HCT116 (cell line): Measurements from ENCODE around the gene IL12A. TPM values are rescaled to one million over a fixed set of nuclear protein-coding genes. Genes with fewer than 3 reads are reported as not detected.

Source experiments
- ATAC-seq: fragments of 200-7000 bp; cut with Tn5 transposase; 2 replicates; pipeline ENCODE4 v1.9.1; 2020; ENCODE audit warnings: mild to moderate bottlenecking, moderate library complexity
- BruUV-seq: library from RNA; stranded (reverse); fragments of 400-500 nt; replicated peaks from 2 replicates; lab custom pipeline; 2021; lab: Mats Ljungman, UMichigan
- CTCF ChIA-PET: fragments of 300-600 bp; sonication (Branson Sonifier 250); formaldehyde crosslinking; loops from one replicate; lab custom pipeline; 2021; ENCODE audit warnings: antibody characterized with exemption; lab: Charles Lee
- POLR2A ChIA-PET: fragments of 300-600, 350-600 bp; sonication (Branson Sonifier 250); formaldehyde crosslinking; loops from one replicate; lab custom pipeline; 2021; ENCODE audit warnings: antibody characterized with exemption; lab: Charles Lee
- RAD21 ChIA-PET, 2 experiments: fragments of 300-600 bp; sonication (Branson Sonifier 250); formaldehyde crosslinking; loops; one replicate each; lab custom pipeline; 2023; ENCODE audit warnings: low total read pairs in 2 of 2; ENCODE audit not compliant: uncharacterized antibody in 2 of 2, unreplicated experiment in 2 of 2, low non-redundant PET in 1 of 2; lab: Charles Lee
- DNase-seq: peaks from one replicate; pipeline ENCODE4 v3.0.0-alpha.2; 2010; ENCODE audit warnings: low read depth, low spot score
- H2AFZ ChIP-seq: fragments of 200-600 bp; shearing (Covaris generic), sonication (generic); 2 replicates; pipeline ENCODE4 v1.6.1; 2017; ENCODE audit warnings: low read depth, mixed run types, mixed read lengths, antibody characterized with exemption, low read length; ENCODE audit not compliant: poor library complexity, severe bottlenecking
- H3K27ac ChIP-seq: 2 replicates; pipeline ENCODE4 v1.5.1; 2012; ENCODE audit warnings: low read depth, low read length
- H3K27me3 ChIP-seq: fragments of 200-600 bp; sonication (generic); 2 replicates; pipeline ENCODE4 v1.6.1; 2016; ENCODE audit warnings: mixed run types, low read length, mixed read lengths; ENCODE audit not compliant: insufficient read depth
- H3K36me3 ChIP-seq, 2 experiments: fragments of 200-500 bp in 1 of 2; fragments of 200-600 bp in 1 of 2; sonication (Bioruptor generic) in 1 of 2; sonication (generic) in 1 of 2; 2 replicates each; pipeline versions ENCODE4 v1.5.1 to v1.6.1; 2014 to 2016; ENCODE audit warnings: low read length in 2 of 2, inconsistent platforms in 1 of 2, mixed read lengths in 1 of 2, mixed run types in 1 of 2; ENCODE audit not compliant: insufficient read depth in 2 of 2, control insufficient read depth in 1 of 2
- H3K4me1 ChIP-seq, 2 experiments: fragments of 200-600 bp in 1 of 2; sonication (generic) in 1 of 2; 2 replicates each; pipeline versions ENCODE4 v1.5.1 to v1.6.1; 2012 to 2017; ENCODE audit warnings: low read length in 2 of 2, inconsistent platforms in 1 of 2, mild to moderate bottlenecking in 1 of 2, mixed read lengths in 1 of 2, mixed run types in 1 of 2, moderate library complexity in 1 of 2; ENCODE audit not compliant: insufficient read depth in 2 of 2, control insufficient read depth in 1 of 2
- H3K4me2 ChIP-seq: fragments of 200-600 bp; sonication (generic); 2 replicates; pipeline ENCODE4 v1.6.1; 2017; ENCODE audit warnings: mixed run types, low read length, mixed read lengths
- H3K4me3 ChIP-seq, 2 experiments: fragments of 200-600 bp in 1 of 2; sonication (generic) in 1 of 2; replicated peaks in 1 of 2; 2 replicates each; pipeline ENCODE4 v1.5.1; 2011 to 2016; ENCODE audit warnings: low read length in 2 of 2, control low read depth in 1 of 2, low read depth in 1 of 2, mild to moderate bottlenecking in 1 of 2, mixed read lengths in 1 of 2, mixed run types in 1 of 2
- H3K79me2 ChIP-seq: fragments of 200-600 bp; sonication (generic); 2 replicates; pipeline ENCODE4 v1.6.1; 2017; ENCODE audit warnings: mild to moderate bottlenecking, mixed run types, low read length, moderate library complexity, mixed read lengths; ENCODE audit not compliant: insufficient read depth
- H3K9ac ChIP-seq: fragments of 200-600 bp; sonication (generic); 2 replicates; pipeline ENCODE4 v1.6.1; 2016; ENCODE audit warnings: low read length, mixed read lengths
- H3K9me2 ChIP-seq: fragments of 200-600 bp; sonication (generic), shearing (Covaris generic); 2 replicates; pipeline ENCODE4 v1.6.1; 2017; ENCODE audit warnings: mixed run types, mild to moderate bottlenecking, moderate library complexity; ENCODE audit not compliant: insufficient read depth
- H3K9me3 ChIP-seq, 2 experiments: fragments of 200-500 bp in 1 of 2; fragments of 200-600 bp in 1 of 2; sonication (Bioruptor generic) in 1 of 2; sonication (generic) in 1 of 2; 2 replicates each; pipeline ENCODE4 v1.6.1; 2014 to 2017; ENCODE audit warnings: low read length in 2 of 2, mixed read lengths in 2 of 2, inconsistent platforms in 1 of 2, low read depth in 1 of 2, mild to moderate bottlenecking in 1 of 2, mixed run types in 1 of 2, moderate library complexity in 1 of 2; ENCODE audit not compliant: control insufficient read depth in 1 of 2, insufficient read depth in 1 of 2
- H4K20me1 ChIP-seq: fragments of 200-600 bp; sonication (generic), shearing (Covaris generic); 2 replicates; pipeline ENCODE4 v1.6.1; 2017; ENCODE audit warnings: mixed run types, mild to moderate bottlenecking, moderate library complexity; ENCODE audit not compliant: insufficient read depth
- CBX3 ChIP-seq: IDR thresholded peaks from 2 replicates; pipeline ENCODE4 v1.6.1; 2012; ENCODE audit warnings: low read depth
- EZH2 ChIP-seq: fragments of 200-600 bp; sonication (generic); IDR thresholded peaks from 2 replicates; pipeline ENCODE4 v1.6.1; 2017; ENCODE audit warnings: antibody characterized with exemption, mixed run types
- RAD21 ChIP-seq: IDR thresholded peaks from 2 replicates; pipeline ENCODE4 v1.6.1; 2012; ENCODE audit warnings: low read depth, mild to moderate bottlenecking
- SIN3A ChIP-seq: IDR thresholded peaks from 2 replicates; pipeline ENCODE4 v1.6.1; 2012; ENCODE audit warnings: low read depth
- intact Hi-C: fragments of 100-400 bp; cut with micrococcal nuclease; formaldehyde crosslinking; loops from 2 replicates; pipeline ENCODE4 v1.10.0; 2022
- total RNA-seq: library from RNA; stranded (reverse); gene quantifications from one replicate; pipeline ENCODE4 v1.2.1, GENCODE V29; 2021; ENCODE audit not compliant: unreplicated experiment
- TF ChIP-seq, protein P1 (sequence below), 3 experiments: fragments of 200-600 bp in 1 of 3; sonication (generic) in 1 of 3; IDR thresholded peaks in 2 of 3; conservative IDR thresholded peaks in 1 of 3; 2 replicates each; pipeline ENCODE4 v1.5.1; 2012 to 2017; ENCODE audit warnings: low read depth in 2 of 3, low read length in 2 of 3, antibody characterized with exemption in 1 of 3, borderline replicate concordance in 1 of 3, control low read depth in 1 of 3, mild to moderate bottlenecking in 1 of 3, mixed read lengths in 1 of 3, mixed run types in 1 of 3, moderate library complexity in 1 of 3; ENCODE audit not compliant: insufficient read depth in 1 of 3
- TF ChIP-seq, protein P2 (sequence below): IDR thresholded peaks from 2 replicates; pipeline ENCODE4 v1.6.1; 2012

IL12A gene
- total RNA-seq, 1 experiment from 2014 or later: 2.8 TPM

DNA sequence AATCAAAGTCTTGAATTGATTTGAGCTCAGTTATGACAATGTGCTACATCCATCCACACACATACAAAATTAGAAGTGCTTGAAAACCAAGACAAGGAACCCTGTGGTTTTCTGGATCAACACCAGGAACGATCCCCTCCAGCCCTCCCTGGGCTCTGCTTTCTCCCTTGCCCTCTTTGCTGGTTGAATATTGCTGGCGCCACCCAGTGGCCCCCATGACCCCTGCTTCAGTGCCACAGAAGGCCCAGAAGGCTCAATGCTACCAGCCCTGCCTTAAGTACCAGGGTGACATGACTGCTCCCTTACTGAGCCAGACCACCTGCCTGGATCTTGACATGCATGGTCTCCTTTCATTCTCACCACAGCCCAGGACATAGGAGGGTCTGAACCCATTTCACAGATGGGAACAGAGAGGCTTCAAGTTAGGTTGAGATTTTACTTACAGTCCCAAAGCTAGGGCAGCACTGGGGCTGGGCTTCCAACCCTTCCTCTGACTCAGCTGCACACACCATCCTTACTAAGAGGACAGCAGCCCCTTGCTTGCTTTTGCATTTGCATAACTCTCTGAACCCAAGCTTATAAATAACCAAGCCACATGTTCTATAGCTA, 15.0 kb downstream of the IL12A start:
- Histone ChIP-seq H3K36me3 (no peaks in the 10 kb centered on the region), H3K9me2 (no peaks in the 10 kb centered on the region), H4K20me1 (no peaks in the 10 kb centered on the region), H3K4me1 (peaks cover 0 to 3% of the 10 kb centered on the region in 2 experiments; a peak in 2 of 4 replicates), H3K9ac (no peak overlapping the region), H3K27me3 (no peaks in the 10 kb centered on the region), H3K79me2 (no peaks in the 10 kb centered on the region), H3K9me3 (no peaks in the 10 kb centered on the region), H3K27ac (no peak overlapping the region), H2AFZ (no peak overlapping the region), H3K4me3 (no peak overlapping the region), H3K4me2 (no peak overlapping the region)
- peak; percentile 93 for ATAC-seq
- ChIA-PET CTCF (interaction anchor here (0.9 to 6.1 kb wide), 8 partner anchors 16 to 738 kb away, joined by 3 to 154 read pairs (median 10); partner anchors contain the start of gene IL12A), RAD21 (interaction anchor here (0.7 to 1.5 kb wide), 3 partner anchors 15 to 119 kb away, joined by 3 to 7 read pairs (median 5); partner anchors contain the start of gene IL12A (in 1 of the 2)), POLR2A (interaction anchor here (1.4 to 2.1 kb wide), 2 partner anchors 117 to 119 kb away, joined by 3 to 4 read pairs; no protein-coding TSS in a partner anchor)
- TF ChIP-seq CBX3 (0 out of 2 replicates have a peak, but pooled peaks have one; percentile 39), EZH2 (no peak), SIN3A (no peak), RAD21 (peak; percentile 78)
- TF ChIP-seq, protein P1, sequence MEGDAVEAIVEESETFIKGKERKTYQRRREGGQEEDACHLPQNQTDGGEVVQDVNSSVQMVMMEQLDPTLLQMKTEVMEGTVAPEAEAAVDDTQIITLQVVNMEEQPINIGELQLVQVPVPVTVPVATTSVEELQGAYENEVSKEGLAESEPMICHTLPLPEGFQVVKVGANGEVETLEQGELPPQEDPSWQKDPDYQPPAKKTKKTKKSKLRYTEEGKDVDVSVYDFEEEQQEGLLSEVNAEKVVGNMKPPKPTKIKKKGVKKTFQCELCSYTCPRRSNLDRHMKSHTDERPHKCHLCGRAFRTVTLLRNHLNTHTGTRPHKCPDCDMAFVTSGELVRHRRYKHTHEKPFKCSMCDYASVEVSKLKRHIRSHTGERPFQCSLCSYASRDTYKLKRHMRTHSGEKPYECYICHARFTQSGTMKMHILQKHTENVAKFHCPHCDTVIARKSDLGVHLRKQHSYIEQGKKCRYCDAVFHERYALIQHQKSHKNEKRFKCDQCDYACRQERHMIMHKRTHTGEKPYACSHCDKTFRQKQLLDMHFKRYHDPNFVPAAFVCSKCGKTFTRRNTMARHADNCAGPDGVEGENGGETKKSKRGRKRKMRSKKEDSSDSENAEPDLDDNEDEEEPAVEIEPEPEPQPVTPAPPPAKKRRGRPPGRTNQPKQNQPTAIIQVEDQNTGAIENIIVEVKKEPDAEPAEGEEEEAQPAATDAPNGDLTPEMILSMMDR (IDR thresholded peaks at IDR 0.05 in 2 of 3, conservative IDR thresholded peaks at IDR 0.05 in 1 of 3; ENCODE audit: borderline replicate concordance in 1 of 3, insufficient read depth in 1 of 3, low read depth in 2 of 3, low read length in 2 of 3): peak; percentile 68 to 76 (median 73); a peak in 5 of 6 replicates
- TF ChIP-seq, protein P2, sequence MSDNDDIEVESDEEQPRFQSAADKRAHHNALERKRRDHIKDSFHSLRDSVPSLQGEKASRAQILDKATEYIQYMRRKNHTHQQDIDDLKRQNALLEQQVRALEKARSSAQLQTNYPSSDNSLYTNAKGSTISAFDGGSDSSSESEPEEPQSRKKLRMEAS: no peak
- DNase-seq: peak; percentile 48
- no TSS peak for BruUV-seq
- intact Hi-C loops: loop anchor here (2.0 to 10.0 kb wide), 3 partner anchors 387 to 1159 kb away; no protein-coding TSS in a partner anchor
